HG03521 (cell line): Measurements from ENCODE around the gene PCSK6.
"Not testable (repeated sequence)": the region's sequence is repeated elsewhere in the genome, so short reads cannot be mapped to it uniquely, and the experiment has no call there.

Experiments
- ATAC-seq: cut with Tn5 transposase; IDR thresholded peaks from one replicate; pipeline ENCODE4 v1.9.1; 2021; ENCODE audit warnings: mild to moderate bottlenecking, moderate library complexity; ENCODE audit not compliant: unreplicated experiment

PCSK6 gene

DNA sequence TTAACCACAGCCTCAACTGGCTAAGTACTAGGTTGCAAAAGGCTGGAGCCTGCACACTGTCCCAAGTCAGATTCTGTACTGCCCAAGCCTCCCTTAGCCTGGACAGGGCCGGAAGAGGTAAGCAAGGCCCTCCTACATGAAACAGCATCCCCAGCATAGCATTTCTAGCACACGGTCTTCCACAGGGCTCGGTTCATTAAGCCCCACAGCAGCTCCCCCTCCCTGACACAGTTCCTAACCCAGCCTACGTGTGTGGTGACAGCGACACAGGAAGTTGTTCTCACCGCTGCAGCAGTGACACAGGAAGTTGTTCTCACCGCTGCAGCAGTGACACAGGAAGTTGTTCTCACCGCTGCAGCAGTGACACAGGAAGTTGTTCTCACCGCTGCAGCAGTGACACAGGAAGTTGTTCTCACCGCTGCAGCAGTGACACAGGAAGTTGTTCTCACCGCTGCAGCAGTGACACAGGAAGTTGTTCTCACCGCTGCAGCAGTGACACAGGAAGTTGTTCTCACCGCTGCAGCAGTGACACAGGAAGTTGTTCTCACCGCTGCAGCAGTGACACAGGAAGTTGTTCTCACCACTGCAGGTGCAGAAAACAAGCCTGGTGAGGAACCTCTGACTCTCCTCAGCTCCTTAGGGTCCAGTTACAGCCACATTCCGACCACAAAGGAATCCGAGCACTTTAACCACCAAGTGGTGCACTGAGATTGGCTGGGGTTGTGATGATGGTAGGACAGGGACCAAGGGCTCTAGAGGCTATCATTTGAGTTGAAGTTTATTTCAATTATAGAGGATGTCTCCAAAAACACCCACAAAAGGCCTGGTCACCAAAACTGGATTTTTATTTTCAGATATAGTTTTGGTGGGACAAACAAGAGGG is 155.4 kb downstream of the PCSK6 start:
- not testable (repeated sequence) for ATAC-seq

DNA sequence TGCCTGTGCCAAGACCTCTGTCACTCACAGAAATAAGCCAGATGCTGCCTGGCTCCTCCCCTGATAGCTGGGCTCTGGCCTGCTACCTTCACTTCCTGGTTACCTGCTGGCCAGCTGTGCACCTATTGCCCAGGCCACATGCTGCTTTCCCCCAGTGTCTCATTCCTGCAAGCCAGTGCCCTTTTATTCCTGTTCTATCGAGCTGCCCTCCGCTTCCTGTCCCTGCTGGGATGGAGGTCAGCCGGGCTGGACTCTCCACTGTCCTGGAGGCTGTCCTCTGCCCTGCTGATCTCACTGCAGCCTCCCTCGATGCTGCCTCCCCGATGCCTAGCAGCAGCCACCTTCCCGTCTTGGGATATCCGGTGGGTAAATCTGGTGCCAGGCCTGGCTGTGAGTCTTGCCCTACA is 157.4 kb downstream of the PCSK6 start:
- no peak for ATAC-seq

GRCh38 chr15:101329867-101330380 is 159.6 kb downstream of the PCSK6 start:
- no peak for ATAC-seq

GRCh38 chr15:101329309-101329863 is 160.1 kb downstream of the PCSK6 start:
- no peak for ATAC-seq

- ATAC-seq = no peak
These were observed 161.5 kb downstream of the PCSK6 start for GRCh38 chr15:101328001-101328400.

DNA sequence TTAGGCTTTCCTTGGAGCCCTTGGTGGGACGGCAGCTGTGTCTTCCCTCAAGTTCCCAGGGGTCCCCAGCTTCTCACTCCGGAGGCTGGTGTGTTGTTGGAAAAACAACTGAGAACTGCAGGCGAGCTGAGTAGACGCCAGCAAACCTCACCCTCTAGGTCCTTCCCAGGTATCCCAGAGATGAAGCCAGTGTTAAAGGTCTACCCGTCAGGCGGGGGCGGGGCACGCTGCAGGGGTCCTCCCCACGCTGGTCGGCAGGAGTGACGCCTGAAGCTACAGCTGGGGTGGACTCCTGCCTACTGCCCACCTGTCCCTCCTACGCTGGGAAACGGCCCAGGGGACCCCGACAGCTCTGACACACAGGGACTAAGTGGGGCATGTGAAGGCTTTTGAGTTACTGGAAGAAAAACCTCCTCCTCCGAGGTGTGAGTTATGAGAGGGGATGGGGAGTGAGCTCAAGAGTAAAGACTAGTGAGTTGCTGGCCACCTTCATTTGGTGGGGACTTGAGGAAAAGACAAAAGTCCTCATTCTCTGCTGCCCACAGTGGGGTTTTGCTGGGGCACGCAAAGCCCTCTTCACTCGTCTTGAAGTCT is 162.3 kb downstream of the PCSK6 start:
- no peak for ATAC-seq

DNA sequence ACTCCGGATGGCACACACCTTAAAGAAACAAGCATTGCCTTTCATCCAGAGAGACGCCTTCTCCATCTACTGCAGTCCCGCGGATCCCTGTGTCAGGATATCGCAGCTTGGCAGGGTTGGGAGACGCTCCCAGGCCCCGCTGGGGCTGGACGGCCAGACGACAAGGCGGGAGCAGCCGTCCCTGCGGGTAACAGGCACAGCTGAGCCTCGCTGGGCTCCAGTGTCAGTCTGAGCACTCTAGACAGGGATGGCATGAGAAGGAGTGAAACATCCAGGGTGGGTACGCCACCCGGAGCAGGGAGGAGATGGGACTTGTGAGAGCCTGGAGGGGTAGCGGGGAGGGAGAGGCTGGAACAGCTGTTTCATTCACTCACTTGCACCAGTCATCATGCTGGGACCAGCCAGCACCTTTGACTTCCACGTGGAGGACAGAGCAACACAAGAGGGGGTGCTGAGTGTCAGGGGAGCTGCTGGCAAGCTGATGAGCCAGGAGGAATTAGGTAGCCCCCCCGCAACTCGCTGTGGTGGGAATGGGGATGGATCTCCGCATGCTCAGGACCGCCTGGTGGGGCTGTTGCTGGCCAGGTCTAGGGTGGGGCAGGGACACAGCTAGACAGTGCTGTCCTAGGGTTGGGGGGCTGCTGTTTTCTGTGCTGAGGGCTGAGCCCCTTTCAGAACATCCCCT is 162.9 kb downstream of the PCSK6 start:
- no peak for ATAC-seq

DNA sequence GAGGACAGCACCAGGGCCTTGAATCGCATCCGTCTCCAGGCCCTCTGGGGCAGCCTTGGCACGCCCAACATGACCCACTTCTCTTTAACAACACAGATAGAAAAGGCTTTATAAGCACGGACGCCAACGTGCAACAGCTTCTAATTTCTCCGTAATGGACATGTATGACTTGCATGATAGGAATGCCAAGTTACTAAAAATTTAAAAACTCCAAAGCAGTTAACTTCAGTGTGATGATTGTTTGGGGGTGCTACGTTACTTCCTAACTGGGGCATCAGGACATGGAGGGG is 163.5 kb downstream of the PCSK6 start:
- ATAC-seq = no peak

GRCh38 chr15:101325263-101326025 is 164.1 kb downstream of the PCSK6 start:
- no peak for ATAC-seq

GRCh38 chr15:101324524-101325177 is 164.9 kb downstream of the PCSK6 start:
- no peak for ATAC-seq

DNA sequence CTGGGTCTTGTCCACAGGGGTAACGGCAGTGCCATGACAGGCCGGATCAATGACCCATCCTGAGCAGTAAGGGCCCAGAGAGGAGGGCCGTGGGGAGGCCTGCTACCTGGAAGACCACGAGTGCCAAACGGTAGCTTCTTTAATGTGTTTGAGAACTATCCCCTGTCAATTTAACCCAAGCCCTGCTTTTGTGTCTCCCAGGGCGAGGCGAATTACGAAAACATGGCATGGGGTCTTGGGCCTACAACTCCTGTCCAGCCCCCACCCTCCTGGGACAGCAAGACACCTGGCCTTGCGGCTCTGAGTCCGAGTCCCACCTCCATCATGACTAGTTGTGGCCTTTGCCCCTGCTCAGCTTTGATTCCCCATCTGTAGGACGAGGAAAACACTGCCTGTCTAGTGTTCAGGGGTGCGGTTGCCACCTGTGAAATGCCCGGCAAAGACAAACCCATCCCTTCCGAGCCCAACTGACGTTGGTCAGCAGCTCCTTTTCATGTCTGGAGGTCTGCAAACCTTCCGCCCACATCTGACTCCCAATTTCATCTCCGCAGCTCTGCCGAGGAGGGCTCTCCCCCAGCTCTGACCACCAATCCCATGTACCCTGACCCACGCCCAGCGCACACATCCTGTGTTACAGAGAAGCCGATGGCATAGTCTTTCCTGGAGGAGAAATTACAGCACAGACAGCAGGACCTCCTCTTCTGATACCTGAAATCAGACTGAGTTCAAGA is 165.5 kb downstream of the PCSK6 start:
- no peak for ATAC-seq

GRCh38 chr15:101322854-101323477 is 166.5 kb downstream of the PCSK6 start:
- no peak for ATAC-seq

DNA sequence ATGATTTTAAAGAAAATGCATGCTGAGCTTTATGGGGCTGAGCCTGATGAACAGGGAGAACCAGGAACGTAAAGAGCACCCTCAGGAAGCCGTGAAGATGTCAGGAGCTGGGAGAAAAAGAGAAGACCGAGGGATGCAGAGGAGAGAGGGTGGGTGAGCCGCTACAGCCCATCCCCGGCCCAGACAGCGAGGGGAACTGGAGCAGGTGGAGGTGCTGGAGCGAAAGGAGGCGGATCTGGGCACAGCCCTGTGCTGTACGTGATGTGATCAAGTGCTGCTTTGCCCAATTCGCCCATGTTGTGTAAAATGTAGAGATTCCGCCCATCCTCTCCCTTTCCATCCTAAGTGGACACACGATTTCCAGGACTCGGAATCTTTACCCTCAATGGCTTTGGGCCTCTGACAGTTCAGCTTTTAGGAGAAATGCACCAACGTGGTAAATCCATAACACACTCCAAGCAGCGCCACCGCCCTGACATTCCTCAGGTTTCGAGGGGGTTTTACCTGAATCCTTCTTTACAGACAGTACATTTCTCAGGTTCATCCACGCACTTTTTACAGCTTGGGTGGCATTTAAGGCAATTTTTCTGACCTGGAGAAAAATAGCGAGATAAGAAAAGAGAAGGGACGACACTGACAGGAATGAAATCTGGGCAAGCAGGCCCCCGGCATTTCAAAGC is 167.4 kb downstream of the PCSK6 start:
- no peak for ATAC-seq

GRCh38 chr15:101320501-101321052 is 168.9 kb downstream of the PCSK6 start:
- ATAC-seq = no peak

GRCh38 chr15:101318839-101319238 is 170.7 kb downstream of the PCSK6 start:
- no peak for ATAC-seq

GRCh38 chr15:101318147-101318819 is 171.2 kb downstream of the PCSK6 start:
- no peak for ATAC-seq

- no peak for ATAC-seq
These were observed 172.1 kb downstream of the PCSK6 start for GRCh38 chr15:101317336-101317872.
